Activated CD8-positive, alpha-beta T cell treated with anti-CD3 and anti-CD28 coated beads for 36 hours (primary cell): Measurements from ENCODE around the gene ZNF467. TPM values are rescaled to one million over a fixed set of nuclear protein-coding genes. Genes with fewer than 3 reads are reported as not detected.

ENCODE experiments used
- ATAC-seq: fragments of 200-7000 bp; cut with Tn5 transposase; one replicate; pipeline ENCODE4 v1.10.0; 2021; ENCODE audit warnings: mild to moderate bottlenecking, moderate library complexity
- CTCF ChIA-PET: fragments of 350-600 bp; sonication (Branson Sonifier 250); formaldehyde crosslinking; loops from one replicate; lab custom pipeline; 2021; ENCODE audit warnings: antibody characterized with exemption; lab: Charles Lee
- POLR2A ChIA-PET: fragments of 350-600 bp; sonication (Branson Sonifier 250); formaldehyde crosslinking; loops from one replicate; lab custom pipeline; 2021; ENCODE audit warnings: antibody characterized with exemption; lab: Charles Lee
- DNase-seq: peaks from one replicate; pipeline ENCODE4 v3.0.0-alpha.2; 2020
- H3K27ac Mint-ChIP-seq: one replicate; pipeline ENCODE4 v1.8.0; 2021; ENCODE audit warnings: mild to moderate bottlenecking, mixed read lengths
- H3K27me3 Mint-ChIP-seq: one replicate; pipeline ENCODE4 v1.8.0; 2021; ENCODE audit warnings: mixed read lengths
- H3K36me3 Mint-ChIP-seq: one replicate; pipeline ENCODE4 v1.8.0; 2021; ENCODE audit warnings: low read depth, mixed read lengths
- H3K4me1 Mint-ChIP-seq: one replicate; pipeline ENCODE4 v1.8.0; 2021; ENCODE audit warnings: low read depth, mixed read lengths
- H3K4me3 Mint-ChIP-seq: one replicate; pipeline ENCODE4 v1.8.0; 2021; ENCODE audit warnings: mild to moderate bottlenecking, moderate library complexity, mixed read lengths
- H3K9me3 Mint-ChIP-seq: one replicate; pipeline ENCODE4 v1.8.0; 2021; ENCODE audit warnings: mixed read lengths
- CTCF ChIP-seq: fragments of 200-600 bp; IDR thresholded peaks from one replicate; pipeline ENCODE4 v1.8.0; 2022; ENCODE audit warnings: antibody characterized with exemption, mild to moderate bottlenecking
- intact Hi-C: fragments of 100-400 bp; cut with micrococcal nuclease; formaldehyde crosslinking; loops from one replicate; pipeline ENCODE4 v1.10.0; 2022
- total RNA-seq, 2 experiments: library from RNA; stranded (reverse); gene quantifications; one replicate each; pipeline ENCODE4 v1.2.3, GENCODE V29; 2021

Gene ZNF467
- total RNA-seq, 2 experiments from 2014 or later: 0.09 TPM; not detected in 1

- ChIA-PET CTCF (interaction anchor here (3.1 kb wide), 1 partner anchor 16 kb away, joined by 11 read pairs; no protein-coding TSS in a partner anchor), POLR2A (no interaction called here)
- Mint-ChIP-seq H3K36me3 (no peaks in the 10 kb centered on the region), H3K27me3 (peaks cover under 1% of the 10 kb centered on the region), H3K9me3 (no peaks in the 10 kb centered on the region), H3K4me1 (no peaks in the 10 kb centered on the region), H3K27ac (no peak overlapping the region), H3K4me3 (no peak overlapping the region)
- TF ChIP-seq CTCF: no peak
- no peak for DNase-seq
- no peak for ATAC-seq
- intact Hi-C loops: no loop called here
These were observed 10.2 kb upstream of the ZNF467 start for GRCh38 chr7:149783386-149784250.

- ChIA-PET POLR2A (interaction anchor here (0.6 to 1.0 kb wide), 2 partner anchors 8 to 11 kb away, joined by 3 to 4 read pairs; no protein-coding TSS in a partner anchor), CTCF (interaction anchor here (3.1 kb wide), 1 partner anchor 17 kb away, joined by 11 read pairs; no protein-coding TSS in a partner anchor)
- Mint-ChIP-seq H3K27me3 (no peaks in the 10 kb centered on the region), H3K36me3 (no peaks in the 10 kb centered on the region), H3K4me1 (no peaks in the 10 kb centered on the region), H3K9me3 (no peaks in the 10 kb centered on the region), H3K4me3 (no peak overlapping the region), H3K27ac (no peak overlapping the region)
- no peak for TF ChIP-seq CTCF
- DNase-seq (no peak), ATAC-seq (no peak)
- intact Hi-C loops: no loop called here
These were observed 9.4 kb upstream of the ZNF467 start for GRCh38 chr7:149782682-149783345.

- no peak for TF ChIP-seq CTCF
- no peak overlapping the region for H3K27ac Mint-ChIP-seq
- CTCF ChIA-PET: interaction anchor here (3.1 kb wide), 1 partner anchor 17 kb away, joined by 11 read pairs; no protein-coding TSS in a partner anchor
- DNase-seq: no peak
- H3K4me1 Mint-ChIP-seq: no peaks in the 10 kb centered on the region
- intact Hi-C loops: no loop called here
- ATAC-seq: no peak
- POLR2A ChIA-PET: interaction anchor here (1.0 kb wide), 1 partner anchor 10 kb away, joined by 4 read pairs; no protein-coding TSS in a partner anchor
- no peaks in the 10 kb centered on the region for H3K36me3 Mint-ChIP-seq
- no peaks in the 10 kb centered on the region for H3K27me3 Mint-ChIP-seq
- H3K9me3 Mint-ChIP-seq: no peaks in the 10 kb centered on the region
- H3K4me3 Mint-ChIP-seq: no peak overlapping the region
These were observed 8.5 kb upstream of the ZNF467 start for GRCh38 chr7:149781921-149782320.

GRCh38 chr7:149780636-149781419, 7.4 kb upstream of the ZNF467 start:
- ATAC-seq (no peak), DNase-seq (no peak)
- H3K4me1 Mint-ChIP-seq: no peaks in the 10 kb centered on the region
- no peak for TF ChIP-seq CTCF
- no peak overlapping the region for H3K4me3 Mint-ChIP-seq
- no peaks in the 10 kb centered on the region for H3K36me3 Mint-ChIP-seq
- H3K27ac Mint-ChIP-seq: no peak overlapping the region
- POLR2A ChIA-PET: no interaction called here
- no peaks in the 10 kb centered on the region for H3K9me3 Mint-ChIP-seq
- intact Hi-C loops: no loop called here
- no peaks in the 10 kb centered on the region for H3K27me3 Mint-ChIP-seq
- CTCF ChIA-PET: interaction anchor here (1.2 to 1.8 kb wide), 2 partner anchors 8 to 10 kb away, joined by 4 to 5 read pairs; no protein-coding TSS in a partner anchor
